Measurements from ENCODE around the gene LLGL2. TPM values are rescaled to one million over a fixed set of nuclear protein-coding genes. Genes with fewer than 3 reads are reported as not detected.

Gene LLGL2
- total RNA-seq, 1 donor from 2014 or later: 14.8 TPM

GRCh38 chr17:75486951-75487350 is 38.5 kb upstream of the LLGL2 start:
- H3K4me1 ChIP-seq (ENCODE audit: insufficient read depth, low read length): peaks cover 9% of the 10 kb centered on the region
- H3K36me3 ChIP-seq (ENCODE audit: insufficient read depth, low read length): no peaks in the 10 kb centered on the region
- no peak overlapping the region for H3K27ac ChIP-seq (ENCODE audit: low read depth, low read length)
- H2AFZ ChIP-seq (ENCODE audit: low read depth, low read length): no peak overlapping the region
- DNase-seq (ENCODE audit: low read depth) (no peak), FAIRE-seq (no peak)
- Mint-ChIP-seq H3K27ac (ENCODE audit: unreplicated experiment) (no peak overlapping the region), H3K9me3 (ENCODE audit: unreplicated experiment) (peaks cover 2% of the 10 kb centered on the region), H3K4me3 (ENCODE audit: unreplicated experiment) (no peak overlapping the region), H3K36me3 (ENCODE audit: low read depth, unreplicated experiment) (peaks cover 12% of the 10 kb centered on the region), H3K4me1 (ENCODE audit: low read depth, unreplicated experiment) (peaks cover 8% of the 10 kb centered on the region), H3K27me3 (ENCODE audit: low read depth, unreplicated experiment) (no peaks in the 10 kb centered on the region)
- H3K9ac ChIP-seq (ENCODE audit: low read length): no peak overlapping the region
- no peak overlapping the region for H3K4me2 ChIP-seq (ENCODE audit: low read length)
- peaks cover 33% of the 10 kb centered on the region for H4K20me1 ChIP-seq (ENCODE audit: insufficient read depth, low read length)
- no peaks in the 10 kb centered on the region for H3K9me3 ChIP-seq (ENCODE audit: insufficient read depth, low read depth, low read length)
- peaks cover 5% of the 10 kb centered on the region for H3K79me2 ChIP-seq (ENCODE audit: insufficient read depth, low read length)
- TF ChIP-seq EZH2 (IDR thresholded peaks at IDR 0.05; ENCODE audit: insufficient read depth, low read length): no peak
- no peak for TF ChIP-seq CTCF (IDR thresholded peaks at IDR 0.05; ENCODE audit: insufficient read depth, low read depth, low read length)
- no peaks in the 10 kb centered on the region for H3K27me3 ChIP-seq (ENCODE audit: insufficient read depth, low read length)
- H3K4me3 ChIP-seq (ENCODE audit: insufficient read depth, low read depth, low read length): no peak overlapping the region

- DNase-seq (ENCODE audit: low read depth) (no peak), FAIRE-seq (no peak)
- Histone ChIP-seq H3K9ac (ENCODE audit: low read length) (peak overlapping the region; percentile 18), H2AFZ (ENCODE audit: low read depth, low read length) (no peak overlapping the region), H3K4me2 (ENCODE audit: low read length) (peak overlapping the region; percentile 35), H3K79me2 (ENCODE audit: insufficient read depth, low read length) (peaks cover 5% of the 10 kb centered on the region), H3K27ac (ENCODE audit: low read depth, low read length) (no peak overlapping the region), H3K9me3 (ENCODE audit: insufficient read depth, low read depth, low read length) (no peaks in the 10 kb centered on the region), H4K20me1 (ENCODE audit: insufficient read depth, low read length) (peaks cover 32% of the 10 kb centered on the region), H3K4me1 (ENCODE audit: insufficient read depth, low read length) (peaks cover 9% of the 10 kb centered on the region), H3K4me3 (ENCODE audit: insufficient read depth, low read depth, low read length) (no peak overlapping the region), H3K27me3 (ENCODE audit: insufficient read depth, low read length) (no peaks in the 10 kb centered on the region), H3K36me3 (ENCODE audit: insufficient read depth, low read length) (no peaks in the 10 kb centered on the region)
- peaks cover 14% of the 10 kb centered on the region for H3K36me3 Mint-ChIP-seq (ENCODE audit: low read depth, unreplicated experiment)
- TF ChIP-seq CTCF (IDR thresholded peaks at IDR 0.05; ENCODE audit: insufficient read depth, low read depth, low read length): peak; percentile 6
- TF ChIP-seq EZH2 (IDR thresholded peaks at IDR 0.05; ENCODE audit: insufficient read depth, low read length): no peak
- peaks cover 8% of the 10 kb centered on the region for H3K4me1 Mint-ChIP-seq (ENCODE audit: low read depth, unreplicated experiment)
- H3K27me3 Mint-ChIP-seq (ENCODE audit: low read depth, unreplicated experiment): no peaks in the 10 kb centered on the region
- no peak overlapping the region for H3K4me3 Mint-ChIP-seq (ENCODE audit: unreplicated experiment)
- peaks cover 2% of the 10 kb centered on the region for H3K9me3 Mint-ChIP-seq (ENCODE audit: unreplicated experiment)
- H3K27ac Mint-ChIP-seq (ENCODE audit: unreplicated experiment): peak overlapping the region; percentile 13
Observed at GRCh38 chr17:75487351-75488070, 38.0 kb upstream of the LLGL2 start.

Measured in astrocyte (in vitro differentiated cells and primary cell).